Neural progenitor cell (in vitro differentiated cells): Measurements from ENCODE around the gene TRPM6.

ENCODE experiments used
- EZH2 ChIP-seq: fragments of 200-600 bp; sonication (generic); IDR thresholded peaks from 2 replicates; pipeline ENCODE4 v1.6.1; 2017; ENCODE audit warnings: antibody characterized with exemption, mild to moderate bottlenecking, moderate library complexity
- EZH2phosphoT487 ChIP-seq: fragments of 200-600 bp; sonication (generic); IDR thresholded peaks from 2 replicates; pipeline ENCODE4 v1.6.1; 2017; ENCODE audit warnings: antibody characterized with exemption
- TF ChIP-seq, protein P1 (sequence below): fragments of 200-600 bp; sonication (generic); IDR thresholded peaks from 2 replicates; pipeline ENCODE4 v1.5.1; 2017; ENCODE audit warnings: antibody characterized with exemption, mild to moderate bottlenecking

GRCh38 chr9:74795803-74796202 is 91.9 kb downstream of the TRPM6 start:
- TF ChIP-seq, protein P1, sequence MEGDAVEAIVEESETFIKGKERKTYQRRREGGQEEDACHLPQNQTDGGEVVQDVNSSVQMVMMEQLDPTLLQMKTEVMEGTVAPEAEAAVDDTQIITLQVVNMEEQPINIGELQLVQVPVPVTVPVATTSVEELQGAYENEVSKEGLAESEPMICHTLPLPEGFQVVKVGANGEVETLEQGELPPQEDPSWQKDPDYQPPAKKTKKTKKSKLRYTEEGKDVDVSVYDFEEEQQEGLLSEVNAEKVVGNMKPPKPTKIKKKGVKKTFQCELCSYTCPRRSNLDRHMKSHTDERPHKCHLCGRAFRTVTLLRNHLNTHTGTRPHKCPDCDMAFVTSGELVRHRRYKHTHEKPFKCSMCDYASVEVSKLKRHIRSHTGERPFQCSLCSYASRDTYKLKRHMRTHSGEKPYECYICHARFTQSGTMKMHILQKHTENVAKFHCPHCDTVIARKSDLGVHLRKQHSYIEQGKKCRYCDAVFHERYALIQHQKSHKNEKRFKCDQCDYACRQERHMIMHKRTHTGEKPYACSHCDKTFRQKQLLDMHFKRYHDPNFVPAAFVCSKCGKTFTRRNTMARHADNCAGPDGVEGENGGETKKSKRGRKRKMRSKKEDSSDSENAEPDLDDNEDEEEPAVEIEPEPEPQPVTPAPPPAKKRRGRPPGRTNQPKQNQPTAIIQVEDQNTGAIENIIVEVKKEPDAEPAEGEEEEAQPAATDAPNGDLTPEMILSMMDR, result no peak
- TF ChIP-seq EZH2, result no peak
- TF ChIP-seq EZH2phosphoT487, result no peak
